ENCODE measurements around the gene ANKZF1. TPM values are rescaled to one million over a fixed set of nuclear protein-coding genes. Genes with fewer than 3 reads are reported as not detected.

Gene ANKZF1
- total and polyA plus RNA-seq, 8 donors: 17.7 to 85.0 (median 31.3) TPM

DNA sequence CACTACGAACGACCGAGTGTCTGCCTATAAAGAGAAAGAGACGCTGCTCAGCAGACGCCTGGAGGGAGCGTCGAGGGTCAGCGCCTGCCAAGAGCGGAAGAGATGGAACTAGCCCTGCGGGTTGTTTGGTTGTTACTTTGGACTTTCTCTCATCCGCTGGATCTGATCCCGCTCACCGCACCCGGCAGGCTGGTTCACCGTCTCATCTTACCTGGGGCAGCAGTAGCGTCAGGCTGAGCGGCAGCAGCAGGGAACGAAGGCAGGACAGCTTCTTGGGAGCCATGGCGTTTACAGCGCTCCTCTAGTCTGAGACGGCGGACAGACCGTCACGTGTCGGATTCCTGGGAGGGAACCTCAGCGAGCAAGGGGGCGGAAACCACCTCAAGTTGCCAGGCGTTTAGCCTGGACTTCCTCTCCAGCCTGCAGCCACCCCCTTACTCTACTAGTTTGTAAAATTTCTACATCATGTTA lies 13.7 kb downstream of the ANKZF1 start:
- WGBS, 2 donors: 59 to 62% methylated on average over 28 of the region's 28 CpGs
- Histone ChIP-seq H3K4me3 (no peak overlapping the region), H3K9me3 (no peaks in the 10 kb centered on the region), H3K27me3 (no peaks in the 10 kb centered on the region), H3K4me1 (peaks cover 0 to 25% (median 2%) of the 10 kb centered on the region in 3 donors), H3K36me3 (no peaks in the 10 kb centered on the region), H3K27ac (no peak overlapping the region)
- ATAC-seq (no peak), DNase-seq (no peak), FAIRE-seq (no peak)
- intact Hi-C loops (cut with DNase I): no loop called here
- TF ChIP-seq, protein P1, sequence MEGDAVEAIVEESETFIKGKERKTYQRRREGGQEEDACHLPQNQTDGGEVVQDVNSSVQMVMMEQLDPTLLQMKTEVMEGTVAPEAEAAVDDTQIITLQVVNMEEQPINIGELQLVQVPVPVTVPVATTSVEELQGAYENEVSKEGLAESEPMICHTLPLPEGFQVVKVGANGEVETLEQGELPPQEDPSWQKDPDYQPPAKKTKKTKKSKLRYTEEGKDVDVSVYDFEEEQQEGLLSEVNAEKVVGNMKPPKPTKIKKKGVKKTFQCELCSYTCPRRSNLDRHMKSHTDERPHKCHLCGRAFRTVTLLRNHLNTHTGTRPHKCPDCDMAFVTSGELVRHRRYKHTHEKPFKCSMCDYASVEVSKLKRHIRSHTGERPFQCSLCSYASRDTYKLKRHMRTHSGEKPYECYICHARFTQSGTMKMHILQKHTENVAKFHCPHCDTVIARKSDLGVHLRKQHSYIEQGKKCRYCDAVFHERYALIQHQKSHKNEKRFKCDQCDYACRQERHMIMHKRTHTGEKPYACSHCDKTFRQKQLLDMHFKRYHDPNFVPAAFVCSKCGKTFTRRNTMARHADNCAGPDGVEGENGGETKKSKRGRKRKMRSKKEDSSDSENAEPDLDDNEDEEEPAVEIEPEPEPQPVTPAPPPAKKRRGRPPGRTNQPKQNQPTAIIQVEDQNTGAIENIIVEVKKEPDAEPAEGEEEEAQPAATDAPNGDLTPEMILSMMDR (IDR thresholded peaks at IDR 0.05): no peak

- Histone ChIP-seq H3K9me3 (no peaks in the 10 kb centered on the region), H3K4me3 (peak overlapping the region; percentile 66 to 81 (median 70)), H3K27me3 (no peaks in the 10 kb centered on the region), H3K27ac (peak overlapping the region; percentile 78 to 92 (median 85)), H3K36me3 (no peaks in the 10 kb centered on the region), H3K4me1 (peaks cover 13 to 39% (median 16%) of the 10 kb centered on the region in 3 donors)
- no peak for DNase-seq
- TF ChIP-seq, protein P1 (IDR thresholded peaks at IDR 0.05): no peak
- no peak for ATAC-seq
- 8 to 12% methylated on average over 6 of the region's 6 CpGs for WGBS, 2 donors
- FAIRE-seq: no peak
- intact Hi-C loops (cut with DNase I): no loop called here
Measured at GRCh38 chr2:219244789-219245147, 15.2 kb downstream of the ANKZF1 start.

- no peak for FAIRE-seq
- 0% methylated on average over 42 to 46 of the region's 46 CpGs for WGBS, 2 donors
- intact Hi-C loops (cut with DNase I): no loop called here
- H3K9me3 ChIP-seq: no peaks in the 10 kb centered on the region
- peak within 1 kb of the TSS; percentile 66 to 81 (median 70) for H3K4me3 ChIP-seq
- peak; percentile 89 to 98 (median 93) for DNase-seq
- TF ChIP-seq, protein P1 (IDR thresholded peaks at IDR 0.05): no peak
- peak within 1 kb of the TSS; percentile 78 to 92 (median 85) for H3K27ac ChIP-seq
- no peaks in the 10 kb centered on the region for H3K27me3 ChIP-seq
- peaks cover 0 to 1% (median 0%) of the 10 kb centered on the region in 3 donors for H3K36me3 ChIP-seq
- peak; percentile 79 to 88 (median 82) for ATAC-seq
- H3K4me1 ChIP-seq: peaks cover 17 to 45% (median 22%) of the 10 kb centered on the region in 3 donors
Measured at GRCh38 chr2:219245148-219245898, 15.7 kb downstream of the ANKZF1 start, which contains the start of the genes GLB1L and STK16. Gene GLB1L (minus strand): TSS chr2:219245444. CDS start chr2:219243573, 1,871 bp downstream. Gene STK16 (plus strand): TSS chr2:219245479. CDS start chr2:219246000, 521 bp downstream.

GRCh38 chr2:219245899-219246230 lies 16.3 kb downstream of the ANKZF1 start:
- peak overlapping the region; percentile 78 to 92 (median 85) for H3K27ac ChIP-seq
- no peaks in the 10 kb centered on the region for H3K27me3 ChIP-seq
- no peaks in the 10 kb centered on the region for H3K9me3 ChIP-seq
- intact Hi-C loops (cut with DNase I): no loop called here
- TF ChIP-seq, protein P1 (IDR thresholded peaks at IDR 0.05): no peak
- FAIRE-seq: no peak
- no peak for DNase-seq
- H3K4me3 ChIP-seq: peak overlapping the region; percentile 66 to 81 (median 70)
- WGBS, 2 donors: 10 to 11% methylated on average over 10 of the region's 10 CpGs
- peaks cover 0 to 5% (median 0%) of the 10 kb centered on the region in 3 donors for H3K36me3 ChIP-seq
- no peak for ATAC-seq
- H3K4me1 ChIP-seq: peaks cover 22 to 50% (median 26%) of the 10 kb centered on the region in 3 donors

GRCh38 chr2:219246559-219246958 lies 17.0 kb downstream of the ANKZF1 start:
- intact Hi-C loops (cut with DNase I): no loop called here
- DNase-seq: no peak
- ATAC-seq: no peak
- WGBS, 2 donors: 91 to 95% methylated on average over 10 of the region's 10 CpGs
- FAIRE-seq: no peak
- Histone ChIP-seq H3K27me3 (no peaks in the 10 kb centered on the region), H3K36me3 (peaks cover 0 to 5% (median 0%) of the 10 kb centered on the region in 3 donors), H3K4me1 (peaks cover 24 to 55% (median 26%) of the 10 kb centered on the region in 3 donors), H3K9me3 (no peaks in the 10 kb centered on the region), H3K4me3 (no peak overlapping the region), H3K27ac (peak overlapping the region in 1 of 4 donors; percentile 92)
- TF ChIP-seq, protein P1 (IDR thresholded peaks at IDR 0.05): no peak
